NCI-H510A treated with DMSO at 0.1 percent for 48 hours (cell line): ENCODE results near the gene NXPH2.

ENCODE experiments used
- DNase-seq: peaks from one replicate; lab custom pipeline; 2025; lab: John Stamatoyannopoulos, UW

NXPH2 gene

GRCh38 chr2:138779781-138780445, at the start of gene NXPH2:
TSS of gene NXPH2 (minus strand) at chr2:138780390. CDS start at chr2:138780241, 149 bp downstream.
- peak; percentile 21 for DNase-seq

- peak; percentile 53 for DNase-seq
Measured at GRCh38 chr2:138829326-138829919, 49.2 kb upstream of the NXPH2 start.

- peak; percentile 81 for DNase-seq
Measured at GRCh38 chr2:138827426-138828054, 47.4 kb upstream of the NXPH2 start.

DNA sequence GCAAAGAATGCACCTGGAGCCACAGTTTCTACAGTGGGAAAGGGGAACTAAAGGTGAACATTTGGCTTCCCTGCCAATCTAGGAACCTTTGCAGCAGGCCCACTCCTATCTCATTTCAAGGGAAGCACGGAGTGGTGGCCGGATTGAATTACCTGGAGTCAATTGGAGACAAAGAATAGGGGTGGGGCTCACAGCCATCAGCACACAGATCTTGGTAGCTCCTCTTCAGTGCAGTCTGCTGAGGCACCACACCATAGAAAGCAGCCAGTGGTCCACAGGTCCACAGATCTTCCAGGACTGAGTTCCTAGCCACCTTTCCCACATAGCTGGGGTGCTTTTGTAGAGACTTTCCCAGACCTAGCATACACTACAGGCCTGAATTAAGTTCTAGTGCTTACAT, 43.5 kb upstream of the NXPH2 start:
- peak; percentile 38 for DNase-seq

DNA sequence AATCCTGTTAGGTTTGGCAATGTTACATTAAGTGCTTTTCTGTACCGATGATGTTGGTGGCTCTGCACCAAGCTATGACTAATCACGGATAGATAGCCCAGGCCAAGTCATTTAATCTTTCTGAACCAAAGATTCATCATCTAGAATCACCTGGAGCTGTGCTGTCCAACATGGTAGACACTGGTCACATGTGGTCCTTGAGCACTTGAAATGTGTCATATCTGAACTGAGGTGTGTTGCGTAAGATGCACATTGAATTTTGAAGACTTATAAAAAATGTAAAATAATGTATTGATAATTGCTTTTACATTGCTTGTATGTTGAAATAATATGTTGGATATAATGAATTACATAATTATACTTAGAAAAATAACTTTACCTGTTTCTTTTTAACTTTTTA, 39.8 kb upstream of the NXPH2 start:
- DNase-seq = no peak

GRCh38 chr2:138818556-138818955, 38.4 kb upstream of the NXPH2 start:
- no peak for DNase-seq

DNA sequence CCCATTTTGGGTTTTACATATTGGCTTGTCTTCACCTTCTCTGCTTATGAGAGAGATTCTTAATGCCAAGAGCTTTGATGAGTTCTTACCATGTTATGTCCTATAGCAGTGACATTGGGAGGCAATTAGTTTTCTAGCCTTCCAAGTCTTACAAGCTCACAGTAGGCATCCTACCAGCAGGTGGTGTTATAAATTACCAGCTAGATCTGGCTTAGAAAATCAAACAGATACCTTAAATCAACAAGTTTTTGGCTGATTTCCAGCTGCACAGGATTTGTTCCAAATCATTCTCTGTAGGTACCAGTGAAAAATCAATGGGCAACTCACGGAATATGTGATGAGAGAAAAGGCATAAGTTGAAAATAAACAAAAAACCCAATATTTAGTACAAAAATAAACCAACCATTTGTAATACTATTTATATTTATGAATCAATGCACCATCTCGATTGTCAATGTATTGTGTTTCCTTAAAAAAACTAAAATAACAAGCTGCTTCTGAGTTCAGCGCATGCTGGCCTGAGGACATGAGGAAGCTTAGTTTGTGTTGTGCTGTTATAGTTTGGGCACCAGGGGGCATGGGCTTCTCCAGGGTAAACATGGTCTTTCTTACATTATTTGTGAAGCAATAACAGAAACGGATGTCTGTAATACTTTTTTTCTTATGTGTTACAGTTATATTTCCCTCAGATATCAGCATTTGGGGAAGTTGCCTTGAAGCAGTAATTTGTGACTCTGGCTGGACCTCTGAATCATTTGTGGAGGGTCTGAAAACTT, 34.1 kb upstream of the NXPH2 start:
- DNase-seq = peak; percentile 33

- no peak for DNase-seq
Measured at GRCh38 chr2:138811431-138811830, 31.2 kb upstream of the NXPH2 start.

GRCh38 chr2:138794724-138795123, 14.5 kb upstream of the NXPH2 start:
- no peak for DNase-seq

DNA sequence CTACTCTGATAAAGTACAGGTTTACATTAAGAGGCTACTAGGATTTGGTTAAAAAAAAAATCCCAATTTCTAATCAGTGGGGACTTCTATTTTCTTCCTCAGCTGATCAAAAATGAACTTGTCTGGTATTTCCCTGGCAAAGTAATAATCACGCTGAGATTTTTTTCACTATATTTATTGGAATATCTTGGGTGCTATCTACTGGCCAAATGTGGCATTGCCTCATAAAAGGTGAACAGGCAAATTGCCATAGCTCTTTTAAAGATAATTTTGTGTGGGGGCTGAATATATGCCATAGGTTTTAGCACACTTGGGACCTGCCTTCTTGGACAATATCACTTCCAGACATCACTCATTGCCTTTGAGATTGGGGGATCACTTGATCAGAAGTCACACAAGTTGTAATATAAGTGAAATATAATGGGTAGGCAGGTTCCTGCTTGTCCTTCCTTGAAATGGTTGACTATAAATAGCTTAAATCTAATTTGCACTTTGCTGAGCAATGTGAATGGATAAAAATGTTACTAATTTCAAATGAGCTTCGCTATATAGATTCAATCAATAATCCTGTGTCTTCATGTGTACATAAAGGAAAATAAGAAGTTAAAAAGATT, 7.0 kb upstream of the NXPH2 start:
- DNase-seq = peak; percentile 44

DNA sequence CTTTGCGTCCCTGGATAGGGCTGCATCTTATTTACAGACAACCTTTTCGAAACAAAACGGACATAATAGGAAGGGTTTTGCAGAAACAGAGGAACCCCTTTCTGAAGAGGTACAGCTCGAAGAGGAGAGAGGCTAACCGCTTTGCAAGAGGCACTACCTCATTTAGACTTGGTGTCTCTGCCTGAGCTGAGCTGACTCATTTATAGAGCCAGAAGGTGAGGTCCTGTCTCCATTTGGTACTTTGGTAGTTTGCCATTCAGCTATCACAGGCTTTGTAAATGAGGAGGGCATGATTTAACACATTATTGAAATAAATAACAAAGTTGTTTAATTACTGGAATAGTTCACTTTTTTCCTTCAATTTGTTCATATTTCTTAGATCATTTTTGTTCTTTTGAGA, 2.2 kb upstream of the NXPH2 start:
- no peak for DNase-seq

- no peak for DNase-seq
Measured at GRCh38 chr2:138780908-138781307, 718 bp upstream of the NXPH2 start.

GRCh38 chr2:138780446-138780880, 273 bp upstream of the NXPH2 start:
- DNase-seq = no peak

DNA sequence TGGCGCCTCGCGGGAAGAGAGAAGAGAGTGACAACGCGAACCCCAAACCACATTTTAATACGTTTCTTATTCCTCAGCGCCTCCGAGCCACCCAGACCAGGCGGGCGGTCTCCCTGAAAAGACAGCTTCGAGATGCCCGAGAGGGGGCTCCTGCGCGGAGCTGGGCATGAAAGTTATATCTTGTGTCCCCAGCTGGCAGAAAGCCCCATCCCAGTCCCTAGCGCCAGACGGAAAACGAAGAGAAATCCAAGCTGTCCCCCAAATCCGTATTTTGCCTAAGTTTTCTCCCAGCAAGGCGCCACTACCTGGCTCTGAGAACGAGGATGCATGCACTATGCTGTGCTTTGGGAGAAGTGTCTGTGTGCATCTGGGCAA, 797 bp downstream of the NXPH2 start:
- no peak for DNase-seq

- DNase-seq = no peak
Measured at GRCh38 chr2:138777996-138778395, 2.2 kb downstream of the NXPH2 start.

DNA sequence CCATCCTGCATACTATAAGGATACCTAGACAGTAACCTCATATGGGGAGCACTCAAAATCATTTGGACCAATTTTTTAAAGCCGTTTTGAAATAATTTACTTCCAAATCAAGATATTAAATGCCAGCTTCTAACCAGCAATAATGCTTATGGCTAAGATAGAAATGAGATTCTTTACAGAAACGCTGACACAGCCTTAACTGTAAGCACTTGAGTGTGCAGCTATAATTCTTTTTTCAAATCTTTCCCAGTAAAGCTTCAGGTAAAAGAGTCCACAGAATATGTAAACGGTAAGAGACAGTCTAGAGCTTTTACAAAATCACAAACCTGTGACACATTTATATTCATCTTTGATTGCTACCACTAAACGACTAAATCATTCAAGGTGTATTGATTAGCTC, 4.5 kb downstream of the NXPH2 start:
- no peak for DNase-seq

DNA sequence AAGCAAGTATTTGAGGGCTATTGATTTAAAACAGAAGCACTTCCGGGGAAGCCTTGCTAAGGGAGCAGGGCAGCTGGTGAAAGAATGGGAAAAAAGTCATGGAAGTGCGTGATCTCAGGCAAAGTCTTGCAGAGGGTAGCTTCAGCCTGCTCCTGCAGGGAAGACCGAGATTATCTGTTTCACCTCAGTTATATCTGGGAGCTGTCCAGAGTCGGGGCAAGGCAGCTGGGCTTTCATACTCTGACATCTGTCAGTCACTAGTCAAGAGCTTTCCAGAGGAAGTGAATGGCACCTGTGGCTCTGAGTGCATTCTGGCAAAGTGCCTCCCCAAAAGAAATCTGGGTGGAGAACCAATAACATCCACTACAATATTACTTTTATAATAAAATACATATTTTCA, 8.7 kb downstream of the NXPH2 start:
- no peak for DNase-seq

DNA sequence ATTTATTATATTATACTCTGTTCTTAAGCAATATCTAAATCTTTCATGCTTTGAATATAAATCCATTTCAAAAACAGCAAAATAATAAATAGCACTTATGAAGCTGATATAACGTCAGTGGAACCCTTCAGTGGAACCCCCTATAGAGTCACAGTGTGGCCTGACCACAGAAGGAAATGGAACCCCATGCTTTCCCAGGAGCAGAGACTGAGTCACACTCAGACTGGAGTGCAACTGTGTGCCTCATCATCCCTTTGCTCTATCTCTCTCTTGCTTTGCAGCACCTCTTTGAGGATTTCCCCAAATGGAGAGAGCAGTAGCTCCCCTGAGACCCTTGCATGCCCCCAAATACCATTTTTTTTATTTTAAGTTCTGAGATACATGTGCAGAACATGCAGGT, 13.1 kb downstream of the NXPH2 start:
- DNase-seq = no peak

DNA sequence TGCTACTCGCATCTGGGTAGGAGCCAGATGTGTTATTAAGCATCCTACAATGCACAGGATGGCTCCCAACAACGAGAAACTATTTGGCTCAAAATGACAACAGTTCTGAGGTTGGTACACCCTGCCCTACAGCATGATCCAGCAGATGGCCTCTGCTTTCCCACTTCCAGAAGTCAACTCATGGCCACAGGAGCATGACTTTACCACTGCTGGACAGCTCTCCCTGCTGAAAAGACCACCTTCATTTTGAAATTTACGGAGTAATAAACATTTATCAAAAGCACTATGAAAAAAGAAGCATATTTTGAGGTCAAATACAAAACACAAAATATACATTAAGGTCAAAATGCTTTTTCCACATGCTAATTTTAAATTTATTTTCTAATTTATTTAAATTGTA, 13.7 kb downstream of the NXPH2 start:
- no peak for DNase-seq

DNA sequence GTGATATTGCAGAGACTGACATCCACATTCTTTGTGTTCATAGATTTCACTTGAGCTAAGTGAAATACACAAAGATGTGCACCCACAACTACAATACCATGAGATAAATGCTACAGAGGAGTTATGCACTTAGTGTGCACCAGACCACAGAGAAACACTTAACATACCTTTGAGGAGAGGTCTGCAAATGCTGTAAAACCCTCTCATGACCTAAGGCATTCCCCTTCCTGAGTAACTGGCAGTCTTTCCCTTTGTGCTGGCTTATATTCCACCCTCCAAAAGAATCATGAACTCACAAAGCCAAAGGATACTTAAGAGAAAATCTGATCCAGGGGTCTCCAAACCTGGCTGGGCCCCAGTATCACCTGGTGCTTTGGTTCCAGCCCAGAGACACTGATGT, 16.2 kb downstream of the NXPH2 start:
- no peak for DNase-seq

DNA sequence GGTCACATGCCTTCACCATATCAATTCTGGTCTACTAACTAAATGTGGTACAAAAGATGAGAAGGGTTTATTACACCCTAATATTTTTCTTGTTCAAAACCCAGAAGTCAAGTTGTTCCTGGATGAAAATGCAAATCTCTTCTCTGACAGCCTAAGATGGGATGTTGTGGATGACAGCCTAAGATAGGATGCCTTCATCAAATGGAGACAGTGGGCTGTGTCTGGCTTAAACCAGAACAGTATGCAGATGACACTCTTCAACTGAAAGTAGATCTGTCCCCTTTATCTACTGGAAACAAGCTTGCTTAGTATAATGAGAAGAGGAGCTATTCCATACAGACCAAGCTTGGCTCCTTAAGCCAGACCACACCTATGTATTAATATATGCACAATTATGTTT, 17.7 kb downstream of the NXPH2 start:
- no peak for DNase-seq

GRCh38 chr2:138760676-138761075, 19.5 kb downstream of the NXPH2 start:
- no peak for DNase-seq
